Raji (cell line): ENCODE data around the gene PXDN.

Source experiments
- POLR2A ChIP-seq: IDR thresholded peaks from 2 replicates; pipeline ENCODE4 v1.6.1; 2011; ENCODE audit warnings: low read depth, low read length, control low read depth; ENCODE audit not compliant: insufficient read depth

The PXDN gene

DNA sequence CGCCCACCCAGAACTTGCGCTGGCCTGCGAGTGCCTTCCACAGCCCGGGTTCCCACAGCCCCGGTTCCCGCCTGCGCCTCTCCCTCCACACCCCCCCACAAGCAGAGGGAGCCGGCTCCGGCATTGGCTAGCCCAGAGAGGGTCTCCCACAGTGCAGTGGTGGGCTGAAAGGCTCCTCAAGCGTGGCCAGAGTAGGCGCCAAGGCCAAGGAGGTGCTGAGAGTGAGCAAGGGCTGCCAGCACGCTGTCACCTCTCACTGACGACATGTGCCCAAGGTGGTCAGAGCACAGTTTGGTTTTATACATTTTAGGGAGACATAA lies 15.3 kb upstream of the PXDN start:
- no peak for TF ChIP-seq POLR2A

- TF ChIP-seq POLR2A = no peak
Observed at GRCh38 chr2:1758774-1759610, 14.7 kb upstream of the PXDN start.

DNA sequence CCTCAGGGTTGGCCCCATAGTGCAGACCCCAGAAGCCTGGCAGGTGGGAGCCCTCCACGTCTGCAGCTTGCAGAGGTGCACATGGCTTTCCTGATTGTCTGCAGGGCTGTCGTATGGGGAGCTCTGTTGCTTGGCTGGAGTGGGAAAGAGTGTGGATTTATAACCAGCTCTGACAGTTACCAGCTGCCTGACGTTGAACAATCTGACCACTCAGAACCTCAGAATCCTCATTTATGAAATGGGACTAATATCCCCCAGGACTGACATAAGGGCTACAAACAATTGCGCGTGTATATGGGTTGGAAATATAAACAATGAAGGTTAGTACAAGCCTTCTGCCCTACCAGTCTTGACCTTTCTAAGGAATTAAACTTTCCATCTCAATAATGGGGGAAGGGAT lies 13.9 kb upstream of the PXDN start:
- TF ChIP-seq POLR2A = no peak

- no peak for TF ChIP-seq POLR2A
Observed at GRCh38 chr2:1757567-1757966, 13.3 kb upstream of the PXDN start.

- no peak for TF ChIP-seq POLR2A
Observed at GRCh38 chr2:1756456-1756855, 12.1 kb upstream of the PXDN start.

DNA sequence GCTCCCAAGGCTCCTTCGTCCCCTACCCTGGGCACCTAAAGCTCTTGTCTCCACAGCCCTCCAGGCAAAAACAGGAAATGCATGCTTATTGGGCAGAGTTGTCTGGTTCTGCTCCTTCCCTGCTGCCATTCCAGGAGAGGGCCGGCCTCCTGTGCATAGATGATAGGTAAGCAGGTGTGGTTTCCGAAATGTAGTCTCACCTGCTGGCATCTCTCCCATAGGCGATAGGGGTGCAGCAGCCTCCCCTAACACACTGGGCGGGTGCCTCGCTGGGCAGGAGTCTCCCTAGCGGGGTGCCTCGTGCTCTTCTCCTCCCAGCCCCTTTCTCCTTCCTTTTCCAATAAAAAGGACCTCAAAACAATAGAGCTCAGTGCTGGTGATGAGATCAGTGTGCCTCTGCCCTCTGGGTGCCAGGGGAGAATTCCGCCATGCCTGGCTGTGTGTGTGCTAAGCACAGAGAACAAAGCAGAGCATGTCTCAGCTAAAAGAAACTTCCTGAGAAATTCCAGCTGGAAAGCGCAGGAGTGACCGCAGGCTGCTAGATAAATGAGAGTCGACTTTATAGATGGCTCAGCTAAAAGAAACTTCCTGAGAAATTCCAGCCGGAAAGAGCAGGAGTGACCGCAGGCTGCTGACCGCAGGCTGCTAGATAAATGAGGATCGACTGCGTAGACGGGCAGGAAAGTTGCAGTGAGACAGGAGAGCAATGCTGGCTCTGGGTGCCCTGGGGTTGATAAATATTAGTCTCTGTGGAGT lies 11.3 kb upstream of the PXDN start:
- TF ChIP-seq POLR2A = no peak

- no peak for TF ChIP-seq POLR2A
Observed at GRCh38 chr2:1754461-1755170, 10.3 kb upstream of the PXDN start.

DNA sequence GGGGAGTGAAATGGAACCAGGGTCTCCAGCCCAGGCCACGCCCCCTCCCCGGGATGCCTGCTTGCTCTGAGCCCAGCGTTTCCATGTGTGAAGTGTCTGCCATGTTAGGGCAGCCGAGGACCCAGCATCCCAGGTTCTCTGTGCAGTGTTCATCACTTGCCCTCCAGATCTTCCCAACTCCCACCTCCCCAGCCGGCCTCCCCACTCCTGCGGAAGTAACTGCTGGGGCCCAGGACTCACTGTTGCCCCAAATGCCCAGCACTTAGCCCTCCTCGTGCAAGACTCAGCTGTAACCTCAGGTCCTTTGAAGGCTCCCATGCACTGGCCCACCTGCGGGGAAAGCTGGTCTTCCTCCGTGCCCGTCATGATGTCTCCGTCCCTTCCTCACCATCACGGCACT lies 9.7 kb upstream of the PXDN start:
- TF ChIP-seq POLR2A = no peak

GRCh38 chr2:1752751-1753150 lies 8.4 kb upstream of the PXDN start:
- no peak for TF ChIP-seq POLR2A

DNA sequence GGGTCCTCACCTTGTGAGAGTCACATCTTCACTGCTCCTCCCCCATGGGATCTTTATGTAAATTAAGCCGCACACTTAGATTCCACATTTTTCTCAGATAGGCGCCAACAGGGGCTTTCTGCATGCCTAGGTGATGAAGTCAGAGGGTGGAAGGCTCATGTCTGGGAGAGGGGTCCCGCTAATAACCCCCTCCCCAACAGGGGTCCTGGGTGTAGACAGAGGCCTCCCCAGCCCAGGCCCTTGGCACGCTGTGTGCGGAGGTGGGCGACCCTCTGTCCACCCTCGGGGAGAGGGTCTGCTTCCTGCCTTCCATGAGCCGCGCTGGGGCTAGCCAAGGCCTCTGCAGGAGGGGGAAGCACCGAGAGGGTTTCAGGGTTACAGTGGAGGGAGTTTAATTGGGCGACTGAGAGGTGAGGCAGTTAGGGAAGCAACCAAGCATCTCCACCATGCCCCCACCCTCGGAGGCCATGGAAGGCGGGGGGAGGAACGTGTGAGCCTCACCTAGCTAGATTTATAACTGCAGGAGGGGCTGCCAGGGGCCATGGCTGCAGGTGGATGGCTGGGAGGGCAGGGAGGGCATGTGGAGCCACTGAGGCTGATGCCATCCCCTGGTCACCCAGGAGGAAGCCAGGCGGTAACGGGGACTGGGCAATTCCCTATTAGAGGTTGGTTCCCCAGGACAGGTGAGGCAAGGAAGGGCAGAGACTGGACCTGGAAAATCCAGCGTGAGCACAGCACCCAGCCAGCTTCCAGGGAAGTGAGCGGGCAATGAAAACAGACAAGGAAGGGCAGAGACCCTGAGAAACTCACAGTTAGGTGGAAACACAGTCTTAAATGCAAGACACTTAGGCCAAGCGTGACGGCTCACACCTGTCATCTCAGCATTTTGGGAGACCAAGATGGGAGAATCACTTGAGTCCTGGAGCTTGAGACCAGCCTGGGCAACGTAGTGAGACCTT lies 7.7 kb upstream of the PXDN start:
- TF ChIP-seq POLR2A = no peak

DNA sequence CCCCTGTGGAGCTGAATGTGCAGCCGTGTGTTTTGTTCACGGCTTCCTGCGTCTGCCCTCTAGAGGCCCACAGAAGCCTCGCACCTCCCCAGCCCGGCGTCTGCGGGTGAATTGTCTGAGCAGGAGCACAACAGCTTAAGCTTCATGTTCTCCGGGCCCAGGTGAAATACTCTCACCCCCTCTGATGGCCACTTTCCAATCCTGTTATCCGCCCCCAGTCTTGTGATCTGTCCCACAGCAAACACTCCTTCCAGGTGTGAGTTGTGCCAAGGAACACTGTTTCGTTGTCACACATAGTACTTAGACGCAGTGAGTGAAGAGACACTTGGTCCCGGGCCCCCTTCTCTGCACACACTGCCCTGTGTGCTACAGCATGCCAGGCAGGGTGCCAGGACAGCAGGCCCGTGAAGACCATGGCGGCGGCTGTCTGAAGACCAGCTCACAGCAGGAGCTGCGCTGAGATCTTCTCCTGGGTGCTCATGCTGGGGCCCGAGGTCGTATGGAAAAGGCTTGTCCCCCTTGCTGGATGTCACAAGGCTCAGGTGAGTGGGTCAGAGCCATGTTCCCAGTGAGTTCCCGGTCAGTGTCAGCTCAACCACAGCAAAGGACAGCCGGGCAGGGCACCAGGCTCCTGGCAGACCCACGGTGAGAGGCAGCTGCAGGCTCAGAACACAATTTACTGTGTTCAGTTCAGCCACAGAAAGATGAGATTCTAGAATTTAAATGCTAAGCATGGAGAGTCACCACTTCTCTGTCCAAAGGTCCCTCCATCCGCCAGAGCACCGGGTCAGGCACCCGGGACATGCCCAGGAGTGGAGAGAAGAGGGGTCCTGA lies 6.8 kb upstream of the PXDN start:
- no peak for TF ChIP-seq POLR2A

DNA sequence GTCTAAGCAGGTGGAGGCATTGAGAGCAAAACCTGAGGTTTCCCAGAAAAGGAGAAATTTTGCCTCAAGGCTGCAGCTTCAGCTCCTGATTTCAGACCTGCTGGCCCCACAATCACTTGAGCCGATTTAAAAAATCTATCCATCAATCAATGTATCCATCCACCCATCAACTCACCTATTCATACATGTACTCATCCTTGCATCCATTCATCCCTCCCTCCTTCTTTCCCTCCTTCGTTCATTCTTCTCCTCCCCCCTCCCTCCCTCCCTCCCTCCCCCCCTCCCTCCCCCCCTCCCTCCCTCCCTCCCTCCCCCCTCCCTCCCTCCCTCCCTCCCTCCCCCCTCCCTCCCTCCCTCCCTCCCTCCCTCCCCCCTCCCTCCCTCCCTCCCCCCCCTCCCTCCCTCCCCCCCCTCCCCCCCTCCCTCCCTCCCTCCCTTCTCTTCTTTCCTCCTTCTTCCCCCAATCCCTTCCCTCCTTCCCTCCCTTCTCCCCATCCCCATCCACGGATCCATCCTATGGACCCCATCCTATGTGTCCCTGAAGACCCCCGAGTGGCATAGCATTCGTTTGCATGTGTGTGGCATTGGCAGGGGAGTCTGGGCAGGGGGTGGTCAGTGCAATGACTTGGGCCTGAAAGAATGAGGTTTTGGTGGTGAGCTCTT lies 6.1 kb upstream of the PXDN start:
- TF ChIP-seq POLR2A = no peak

DNA sequence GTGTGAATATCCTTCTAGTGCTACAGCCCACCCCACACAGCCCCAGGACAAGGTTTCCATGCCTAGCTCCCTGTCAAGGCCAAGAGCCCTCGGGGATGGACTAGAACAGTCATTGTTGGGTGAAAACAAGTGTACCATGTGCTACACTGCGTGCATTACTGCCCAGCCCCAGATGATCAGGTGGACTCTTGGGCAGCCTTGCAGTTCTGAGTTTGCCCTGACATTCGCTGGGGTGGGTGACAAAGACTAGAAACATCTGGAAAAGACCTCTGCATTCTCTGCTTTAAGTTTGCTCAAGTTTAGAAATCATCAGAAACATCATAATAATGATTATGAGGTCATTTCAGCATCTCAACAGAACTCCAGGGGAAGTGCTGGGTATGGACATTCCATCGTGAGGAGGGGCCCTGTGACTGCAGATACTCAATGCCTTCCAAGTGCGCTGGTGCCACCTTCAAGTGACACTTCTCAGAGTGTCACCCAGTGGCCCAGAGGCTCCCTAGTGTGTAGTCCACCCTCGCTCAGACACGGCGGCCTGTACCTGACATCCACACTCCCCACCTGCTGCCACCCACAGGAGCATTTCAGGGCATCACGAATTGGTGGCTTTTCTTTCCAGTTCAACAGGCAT lies 5.3 kb upstream of the PXDN start:
- no peak for TF ChIP-seq POLR2A
